Right forelimb (tissue), 1 donor: ENCODE results near the gene CDH4.

ENCODE experiments used
- DNase-seq: peaks from one replicate; pipeline ENCODE4 v3.0.0-alpha.2; 2018

Gene CDH4

GRCh38 chr20:61524951-61525666 lies 273.0 kb downstream of the CDH4 start:
- DNase-seq: no peak

- no peak for DNase-seq
Observed at GRCh38 chr20:61525781-61526431, 273.8 kb downstream of the CDH4 start.

GRCh38 chr20:61526907-61527306 lies 274.8 kb downstream of the CDH4 start:
- no peak for DNase-seq

- DNase-seq: no peak
Observed at GRCh38 chr20:61527626-61528025, 275.6 kb downstream of the CDH4 start.

GRCh38 chr20:61528591-61528990 lies 276.5 kb downstream of the CDH4 start:
- no peak for DNase-seq

GRCh38 chr20:61529354-61529753 lies 277.3 kb downstream of the CDH4 start:
- no peak for DNase-seq

GRCh38 chr20:61531553-61532345 lies 279.7 kb downstream of the CDH4 start:
- no peak for DNase-seq

- no peak for DNase-seq
Observed at GRCh38 chr20:61532736-61533135, 280.7 kb downstream of the CDH4 start.

- DNase-seq: no peak
Observed at GRCh38 chr20:61533231-61533631, 281.2 kb downstream of the CDH4 start.

- no peak for DNase-seq
Observed at GRCh38 chr20:61534346-61534745, 282.3 kb downstream of the CDH4 start.

GRCh38 chr20:61535091-61535490 lies 283.0 kb downstream of the CDH4 start:
- DNase-seq: no peak

- no peak for DNase-seq
Observed at GRCh38 chr20:61535536-61535935, 283.5 kb downstream of the CDH4 start.

GRCh38 chr20:61535956-61536355 lies 283.9 kb downstream of the CDH4 start:
- no peak for DNase-seq

- no peak for DNase-seq
Observed at GRCh38 chr20:61536671-61537070, 284.6 kb downstream of the CDH4 start.

- no peak for DNase-seq
Observed at GRCh38 chr20:61537239-61538182, 285.4 kb downstream of the CDH4 start.

GRCh38 chr20:61538183-61538942 lies 286.3 kb downstream of the CDH4 start:
- no peak for DNase-seq

GRCh38 chr20:61538943-61539265 lies 286.8 kb downstream of the CDH4 start:
- no peak for DNase-seq

GRCh38 chr20:61539706-61540360 lies 287.8 kb downstream of the CDH4 start:
- DNase-seq: no peak

GRCh38 chr20:61541537-61541936 lies 289.5 kb downstream of the CDH4 start:
- DNase-seq: no peak

GRCh38 chr20:61543086-61543485 lies 291.0 kb downstream of the CDH4 start:
- DNase-seq: no peak

GRCh38 chr20:61543931-61544745 lies 292.1 kb downstream of the CDH4 start:
- DNase-seq: no peak
